Chondrocyte (in vitro differentiated cells): ENCODE measurements around the gene CEP128. TPM values are rescaled to one million over a fixed set of nuclear protein-coding genes. Genes with fewer than 3 reads are reported as not detected.

Source experiments
- DNase-seq: peaks from one replicate; pipeline ENCODE4 v3.0.0; 2021; ENCODE audit warnings: mixed read lengths, low spot score
- H3K27ac Mint-ChIP-seq: one replicate; pipeline ENCODE4 v1.8.0; 2021; ENCODE audit warnings: mild to moderate bottlenecking, moderate library complexity, mixed read lengths; ENCODE audit not compliant: unreplicated experiment
- H3K27me3 Mint-ChIP-seq: 2 replicates; pipeline ENCODE4 v1.8.0; 2021; ENCODE audit warnings: low read depth, mixed read lengths
- H3K36me3 Mint-ChIP-seq: 2 replicates; pipeline ENCODE4 v1.8.0; 2021; ENCODE audit warnings: low read depth, mixed read lengths
- H3K4me1 Mint-ChIP-seq: 2 replicates; pipeline ENCODE4 v1.8.0; 2021; ENCODE audit warnings: low read depth, mild to moderate bottlenecking, mixed read lengths
- H3K4me3 Mint-ChIP-seq: one replicate; pipeline ENCODE4 v1.8.0; 2021; ENCODE audit warnings: mild to moderate bottlenecking, moderate library complexity, mixed read lengths; ENCODE audit not compliant: unreplicated experiment
- H3K9me3 Mint-ChIP-seq: 2 replicates; pipeline ENCODE4 v1.8.0; 2021; ENCODE audit warnings: low read depth, mixed read lengths
- total RNA-seq: library from RNA; stranded (reverse); gene quantifications from 3 replicates; pipeline ENCODE4 v1.2.1, GENCODE V29; 2021
- TF ChIP-seq, protein P1 (sequence below): fragments of 200-600 bp; sonication (generic); IDR thresholded peaks from 2 replicates; pipeline ENCODE4 v1.5.0; 2021; ENCODE audit warnings: antibody characterized with exemption, mild to moderate bottlenecking, moderate library complexity

CEP128 gene
- total RNA-seq, 1 donor from 2014 or later: 3.5 TPM

DNA sequence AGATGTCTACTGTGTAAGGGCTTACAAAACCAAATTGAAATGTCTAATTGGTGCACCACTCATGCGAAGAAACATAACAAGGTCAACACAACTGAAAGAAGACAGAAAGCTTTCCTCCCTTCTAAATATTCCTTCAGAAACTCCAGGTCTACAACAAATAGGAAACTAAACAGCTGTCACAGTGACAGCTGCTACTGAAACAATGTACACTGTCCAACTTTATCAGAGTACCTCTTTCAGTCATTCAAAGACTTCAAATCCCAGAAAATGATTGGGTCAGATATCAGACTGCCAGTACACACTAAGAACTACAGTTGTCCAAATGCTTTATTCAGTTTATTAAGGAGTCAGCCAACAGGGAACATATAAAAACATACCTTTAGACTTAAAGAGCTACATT is 35.2 kb downstream of the CEP128 start:
- H3K4me3 Mint-ChIP-seq: no peak overlapping the region
- no peaks in the 10 kb centered on the region for H3K27me3 Mint-ChIP-seq
- H3K36me3 Mint-ChIP-seq: no peaks in the 10 kb centered on the region
- TF ChIP-seq, protein P1, sequence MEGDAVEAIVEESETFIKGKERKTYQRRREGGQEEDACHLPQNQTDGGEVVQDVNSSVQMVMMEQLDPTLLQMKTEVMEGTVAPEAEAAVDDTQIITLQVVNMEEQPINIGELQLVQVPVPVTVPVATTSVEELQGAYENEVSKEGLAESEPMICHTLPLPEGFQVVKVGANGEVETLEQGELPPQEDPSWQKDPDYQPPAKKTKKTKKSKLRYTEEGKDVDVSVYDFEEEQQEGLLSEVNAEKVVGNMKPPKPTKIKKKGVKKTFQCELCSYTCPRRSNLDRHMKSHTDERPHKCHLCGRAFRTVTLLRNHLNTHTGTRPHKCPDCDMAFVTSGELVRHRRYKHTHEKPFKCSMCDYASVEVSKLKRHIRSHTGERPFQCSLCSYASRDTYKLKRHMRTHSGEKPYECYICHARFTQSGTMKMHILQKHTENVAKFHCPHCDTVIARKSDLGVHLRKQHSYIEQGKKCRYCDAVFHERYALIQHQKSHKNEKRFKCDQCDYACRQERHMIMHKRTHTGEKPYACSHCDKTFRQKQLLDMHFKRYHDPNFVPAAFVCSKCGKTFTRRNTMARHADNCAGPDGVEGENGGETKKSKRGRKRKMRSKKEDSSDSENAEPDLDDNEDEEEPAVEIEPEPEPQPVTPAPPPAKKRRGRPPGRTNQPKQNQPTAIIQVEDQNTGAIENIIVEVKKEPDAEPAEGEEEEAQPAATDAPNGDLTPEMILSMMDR: no peak
- H3K4me1 Mint-ChIP-seq: no peaks in the 10 kb centered on the region
- H3K27ac Mint-ChIP-seq: no peak overlapping the region
- DNase-seq: no peak
- H3K9me3 Mint-ChIP-seq: no peaks in the 10 kb centered on the region

DNA sequence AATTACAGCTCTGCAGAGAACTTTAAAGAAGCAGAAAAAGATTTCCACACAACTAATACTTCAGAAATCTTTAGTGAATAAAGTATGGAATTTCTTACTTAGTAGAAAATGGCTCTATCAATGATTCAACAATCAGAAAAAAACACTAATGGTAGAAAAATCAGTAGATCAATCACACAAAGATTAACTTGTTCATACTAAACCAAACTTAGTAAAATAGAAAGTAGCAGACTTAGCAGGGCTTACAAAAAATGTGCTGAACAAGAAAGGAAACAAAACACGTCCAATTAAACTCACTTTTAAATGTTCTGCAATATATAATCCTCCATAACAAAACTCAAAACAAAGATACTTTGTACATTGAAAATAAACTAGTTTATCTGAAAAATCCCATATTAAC is 38.9 kb downstream of the CEP128 start:
- TF ChIP-seq, protein P1: no peak
- Mint-ChIP-seq H3K9me3 (no peaks in the 10 kb centered on the region), H3K27ac (no peak overlapping the region), H3K36me3 (no peaks in the 10 kb centered on the region), H3K27me3 (no peaks in the 10 kb centered on the region), H3K4me3 (no peak overlapping the region), H3K4me1 (no peaks in the 10 kb centered on the region)
- DNase-seq: no peak

DNA sequence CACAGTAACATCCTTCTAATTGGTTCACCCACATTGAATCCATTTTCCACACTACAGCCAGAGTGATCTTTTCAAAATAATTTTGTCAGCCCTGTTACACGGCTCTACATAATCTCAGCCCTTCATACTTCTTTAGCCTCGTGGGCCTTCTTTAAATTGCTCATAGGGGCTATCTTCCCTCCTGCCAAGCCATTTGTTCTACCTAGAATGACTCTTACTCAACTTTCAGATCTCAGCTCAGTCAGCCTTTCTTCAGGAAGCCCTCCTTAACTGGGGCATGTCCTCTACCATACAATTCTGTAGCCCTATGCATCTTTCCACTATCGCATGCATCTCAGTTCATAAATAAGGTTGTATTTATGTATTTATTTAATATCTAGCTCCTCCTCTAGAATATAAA is 39.7 kb downstream of the CEP128 start:
- Mint-ChIP-seq H3K9me3 (no peaks in the 10 kb centered on the region), H3K4me1 (no peaks in the 10 kb centered on the region), H3K27me3 (no peaks in the 10 kb centered on the region), H3K4me3 (no peak overlapping the region), H3K36me3 (peaks cover 1% of the 10 kb centered on the region), H3K27ac (no peak overlapping the region)
- no peak for DNase-seq
- TF ChIP-seq, protein P1: no peak

DNA sequence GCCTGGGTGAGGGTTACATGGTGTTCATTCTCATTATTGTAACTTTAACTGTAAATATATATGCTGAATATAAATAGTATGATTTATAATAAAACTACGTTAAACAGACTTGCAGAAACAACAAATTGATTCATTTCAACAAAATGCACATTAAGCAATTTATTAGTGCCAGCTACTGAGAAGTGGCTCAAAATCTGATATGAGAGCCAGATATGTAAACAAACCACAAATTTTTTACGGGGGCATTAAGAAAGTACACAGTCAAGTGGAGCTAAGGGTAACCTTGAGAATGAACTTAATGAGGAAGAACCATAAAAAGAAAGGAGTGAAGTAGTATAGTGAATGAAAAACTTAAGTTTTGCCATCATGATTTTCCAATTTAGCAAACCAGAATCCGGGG is 40.3 kb downstream of the CEP128 start:
- Mint-ChIP-seq H3K27ac (no peak overlapping the region), H3K36me3 (peaks cover 1% of the 10 kb centered on the region), H3K4me1 (no peaks in the 10 kb centered on the region), H3K9me3 (no peaks in the 10 kb centered on the region), H3K27me3 (no peaks in the 10 kb centered on the region), H3K4me3 (no peak overlapping the region)
- TF ChIP-seq, protein P1: no peak
- DNase-seq: no peak

DNA sequence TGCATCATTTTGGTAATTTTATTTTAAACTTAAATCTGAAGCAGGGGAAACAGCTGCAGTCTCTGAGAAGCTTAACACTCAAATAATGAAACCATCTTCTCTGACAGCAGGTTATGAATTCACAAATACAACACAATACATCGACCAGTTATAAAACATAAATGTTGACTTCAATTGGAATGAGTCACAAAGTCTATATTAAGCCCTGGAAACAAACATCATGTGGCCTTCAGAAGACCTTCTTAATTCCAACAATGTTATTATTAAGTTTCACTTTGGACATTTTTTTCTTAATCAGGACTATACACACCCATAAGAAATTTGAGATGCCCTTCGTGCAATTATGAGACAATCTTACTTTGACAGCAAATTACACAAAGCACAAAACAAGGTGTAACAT is 68.9 kb downstream of the CEP128 start:
- peaks cover 7% of the 10 kb centered on the region for H3K36me3 Mint-ChIP-seq

More for the DNA sequence above, 68.9 kb downstream of the CEP128 start:
- H3K4me3 Mint-ChIP-seq: no peak overlapping the region
- no peaks in the 10 kb centered on the region for H3K27me3 Mint-ChIP-seq
- H3K4me1 Mint-ChIP-seq: no peaks in the 10 kb centered on the region
- TF ChIP-seq, protein P1: no peak
- peaks cover 28% of the 10 kb centered on the region for H3K9me3 Mint-ChIP-seq
- DNase-seq: no peak
- no peak overlapping the region for H3K27ac Mint-ChIP-seq
